CD14-positive monocyte (primary cell): Measurements from ENCODE around the gene SH2B3. TPM values are rescaled to one million over a fixed set of nuclear protein-coding genes. Genes with fewer than 3 reads are reported as not detected.

Source experiments
- DNase-seq, 3 donors: peaks; one replicate each; pipeline ENCODE4 v3.0.0-alpha.2; 2011 to 2022
- H2AFZ ChIP-seq: 2 replicates; pipeline ENCODE4 v1.6.0; 2012; ENCODE audit warnings: mild to moderate bottlenecking, low read depth, low read length, inconsistent platforms; ENCODE audit not compliant: insufficient read depth, poor library complexity, severe bottlenecking
- H3K27ac ChIP-seq, 2 donors: 1 replicate in 1 of 2; 2 replicates in 1 of 2; pipeline ENCODE4 v1.5.1; 2012 to 2013; ENCODE audit warnings: low read length in 2 of 2, control low read depth in 1 of 2, inconsistent platforms in 1 of 2, low read depth in 1 of 2, mild to moderate bottlenecking in 1 of 2
- H3K27me3 ChIP-seq, 2 donors: one replicate each; pipeline versions ENCODE4 v1.6.0 to v1.6.1; 2011 to 2013; ENCODE audit warnings: low read length in 2 of 2; ENCODE audit not compliant: control insufficient read depth in 2 of 2, insufficient read depth in 2 of 2
- H3K36me3 ChIP-seq, 2 donors: replicated peaks in 1 of 2; 1 replicate in 1 of 2; 2 replicates in 1 of 2; pipeline versions ENCODE4 v1.5.1 to v1.6.1; 2012 to 2013; ENCODE audit warnings: low read length in 2 of 2, control low read depth in 1 of 2, inconsistent platforms in 1 of 2, mild to moderate bottlenecking in 1 of 2; ENCODE audit not compliant: insufficient read depth in 2 of 2, control insufficient read depth in 1 of 2
- H3K4me1 ChIP-seq, 2 donors: 1 replicate in 1 of 2; 2 replicates in 1 of 2; pipeline versions ENCODE4 v1.5.1 to v1.6.1; 2012 to 2013; ENCODE audit warnings: low read length in 2 of 2, control low read depth in 1 of 2, inconsistent platforms in 1 of 2, mild to moderate bottlenecking in 1 of 2, moderate library complexity in 1 of 2; ENCODE audit not compliant: insufficient read depth in 2 of 2, control insufficient read depth in 1 of 2
- H3K4me2 ChIP-seq: replicated peaks from 2 replicates; pipeline ENCODE3; 2012; ENCODE audit warnings: low read length, moderate library complexity, mild to moderate bottlenecking; ENCODE audit not compliant: poor library complexity, severe bottlenecking; ENCODE audit errors: extremely low read depth
- H3K4me3 ChIP-seq, 3 experiments: fragments of 200-600 bp in 1 of 3; sonication (generic) in 1 of 3; replicated peaks in 1 of 3; 1 replicate in 2 of 3; 2 replicates in 1 of 3; pipeline ENCODE4 v1.5.1; 2011 to 2013; ENCODE audit warnings: low read length in 3 of 3, mild to moderate bottlenecking in 3 of 3, control low read depth in 2 of 3, low read depth in 2 of 3, inconsistent platforms in 1 of 3, moderate library complexity in 1 of 3
- H3K79me2 ChIP-seq: 2 replicates; pipeline ENCODE4 v1.6.0; 2012; ENCODE audit warnings: mild to moderate bottlenecking, control low read depth, inconsistent platforms, low read length, moderate library complexity; ENCODE audit not compliant: insufficient read depth
- H3K9ac ChIP-seq: 2 replicates; pipeline ENCODE4 v1.6.0; 2017; ENCODE audit warnings: low read length, mild to moderate bottlenecking; ENCODE audit not compliant: insufficient read depth, poor library complexity, severe bottlenecking
- H3K9me3 ChIP-seq, 2 donors: replicated peaks in 1 of 2; 1 replicate in 1 of 2; 2 replicates in 1 of 2; pipeline versions ENCODE4 v1.5.1 to v1.6.1; 2012 to 2013; ENCODE audit warnings: low read length in 2 of 2, control low read depth in 1 of 2; ENCODE audit not compliant: control insufficient read depth in 1 of 2, insufficient read depth in 1 of 2
- H4K20me1 ChIP-seq: 2 replicates; pipeline ENCODE4 v1.6.0; 2012; ENCODE audit warnings: mild to moderate bottlenecking, low read length, control low read depth, moderate library complexity; ENCODE audit not compliant: insufficient read depth
- H3K27ac Mint-ChIP-seq, 7 donors: one replicate each; pipeline ENCODE4 v1.8.0; 2020; ENCODE audit warnings: mild to moderate bottlenecking in 7 of 7, mixed read lengths in 7 of 7, moderate library complexity in 6 of 7, inconsistent platforms in 2 of 7
- H3K27me3 Mint-ChIP-seq, 3 donors: one replicate each; pipeline ENCODE4 v1.8.0; 2021 to 2022; ENCODE audit warnings: low read depth in 3 of 3, mild to moderate bottlenecking in 3 of 3, mixed read lengths in 3 of 3, moderate library complexity in 3 of 3, inconsistent platforms in 1 of 3
- H3K36me3 Mint-ChIP-seq, 2 donors: one replicate each; pipeline ENCODE4 v1.8.0; 2020; ENCODE audit warnings: mixed read lengths in 2 of 2, inconsistent platforms in 1 of 2, mild to moderate bottlenecking in 1 of 2
- H3K4me1 Mint-ChIP-seq: one replicate; pipeline ENCODE4 v1.8.0; 2020; ENCODE audit warnings: mild to moderate bottlenecking, mixed read lengths
- H3K4me3 Mint-ChIP-seq, 2 donors: one replicate each; pipeline ENCODE4 v1.8.0; 2020; ENCODE audit warnings: mild to moderate bottlenecking in 2 of 2, mixed read lengths in 2 of 2, moderate library complexity in 1 of 2
- H3K9me3 Mint-ChIP-seq, 7 donors: one replicate each; pipeline ENCODE4 v1.8.0; 2020 to 2022; ENCODE audit warnings: mixed read lengths in 7 of 7, mild to moderate bottlenecking in 6 of 7, moderate library complexity in 6 of 7, inconsistent platforms in 2 of 7
- WGBS: methylation state at CpG from one replicate; pipeline ENCODE4 v1.1.5; 2013; ENCODE audit warnings: missing lambda C conversion rate; ENCODE audit not compliant: insufficient coverage; 5-methylcytosine and 5-hydroxymethylcytosine counted together
- intact Hi-C, 2 donors: fragments of 100-400 bp; cut with micrococcal nuclease; formaldehyde crosslinking; loops; one replicate each; pipeline versions ENCODE4 v1.15.0 to v1.15.1; 2023
- polyA plus RNA-seq, 3 donors: library from polyadenylated mRNA; depleted of rRNA in 1 of 3; unstranded in 2 of 3; stranded (reverse) in 1 of 3; fragments of 300-500 nt in 2 of 3; fragments of >200 nt in 1 of 3; fragmentation: Illumina TruSeq in 2 of 3; gene quantifications; 1 replicate in 2 of 3; 2 replicates in 1 of 3; pipeline ENCODE4 v1.2.3, GENCODE V29; 2012 to 2021
- TF ChIP-seq, protein P1 (sequence below): fragments of 200-600 bp; IDR thresholded peaks from one replicate; pipeline ENCODE4 v1.8.0; 2022; ENCODE audit warnings: antibody characterized with exemption, mild to moderate bottlenecking

The SH2B3 gene
- polyA plus RNA-seq, 3 donors = 15.2 to 136 (median 33.5) TPM

DNA sequence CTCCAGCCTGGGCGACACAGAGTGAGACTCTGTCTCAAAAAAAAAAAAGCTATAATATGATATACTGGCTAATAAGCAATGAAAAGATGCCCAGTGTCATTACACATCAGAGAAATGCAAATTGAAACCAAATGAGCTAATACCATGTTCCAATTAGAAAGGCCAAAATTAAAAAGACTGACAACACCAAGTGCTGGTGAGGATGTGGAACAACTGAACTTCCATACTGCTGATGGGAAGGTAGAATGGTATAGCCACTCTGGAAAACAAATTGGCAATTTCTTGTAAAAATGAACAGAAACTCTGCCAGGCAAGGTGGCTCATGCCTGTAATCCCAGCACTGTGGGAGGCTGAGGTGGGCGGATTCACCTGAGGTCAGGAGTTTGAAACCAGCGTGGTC lies 28.3 kb upstream of the SH2B3 start:
- TF ChIP-seq, protein P1, sequence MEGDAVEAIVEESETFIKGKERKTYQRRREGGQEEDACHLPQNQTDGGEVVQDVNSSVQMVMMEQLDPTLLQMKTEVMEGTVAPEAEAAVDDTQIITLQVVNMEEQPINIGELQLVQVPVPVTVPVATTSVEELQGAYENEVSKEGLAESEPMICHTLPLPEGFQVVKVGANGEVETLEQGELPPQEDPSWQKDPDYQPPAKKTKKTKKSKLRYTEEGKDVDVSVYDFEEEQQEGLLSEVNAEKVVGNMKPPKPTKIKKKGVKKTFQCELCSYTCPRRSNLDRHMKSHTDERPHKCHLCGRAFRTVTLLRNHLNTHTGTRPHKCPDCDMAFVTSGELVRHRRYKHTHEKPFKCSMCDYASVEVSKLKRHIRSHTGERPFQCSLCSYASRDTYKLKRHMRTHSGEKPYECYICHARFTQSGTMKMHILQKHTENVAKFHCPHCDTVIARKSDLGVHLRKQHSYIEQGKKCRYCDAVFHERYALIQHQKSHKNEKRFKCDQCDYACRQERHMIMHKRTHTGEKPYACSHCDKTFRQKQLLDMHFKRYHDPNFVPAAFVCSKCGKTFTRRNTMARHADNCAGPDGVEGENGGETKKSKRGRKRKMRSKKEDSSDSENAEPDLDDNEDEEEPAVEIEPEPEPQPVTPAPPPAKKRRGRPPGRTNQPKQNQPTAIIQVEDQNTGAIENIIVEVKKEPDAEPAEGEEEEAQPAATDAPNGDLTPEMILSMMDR = no peak
- intact Hi-C loops = no loop called here
- Mint-ChIP-seq H3K4me3 (no peak overlapping the region), H3K4me1 (peaks cover 6% of the 10 kb centered on the region), H3K9me3 (peaks cover 9 to 21% (median 17%) of the 10 kb centered on the region in 7 donors), H3K27me3 (peaks cover 2 to 12% (median 3%) of the 10 kb centered on the region in 3 donors), H3K36me3 (peaks cover 13 to 28% of the 10 kb centered on the region in 2 donors), H3K27ac (no peak overlapping the region)
- Histone ChIP-seq H2AFZ (no peak overlapping the region), H3K27ac (no peak overlapping the region), H3K4me2 (no peak overlapping the region), H4K20me1 (no peaks in the 10 kb centered on the region), H3K9ac (no peak overlapping the region), H3K4me1 (peaks cover 0 to 9% of the 10 kb centered on the region in 2 donors), H3K9me3 (peaks cover 0 to 11% of the 10 kb centered on the region in 2 donors), H3K27me3 (no peaks in the 10 kb centered on the region), H3K79me2 (no peaks in the 10 kb centered on the region), H3K4me3 (no peak overlapping the region), H3K36me3 (no peaks in the 10 kb centered on the region)
- DNase-seq = no peak
- no CpG with 5 or more reads among the region's 3 CpGs for WGBS

DNA sequence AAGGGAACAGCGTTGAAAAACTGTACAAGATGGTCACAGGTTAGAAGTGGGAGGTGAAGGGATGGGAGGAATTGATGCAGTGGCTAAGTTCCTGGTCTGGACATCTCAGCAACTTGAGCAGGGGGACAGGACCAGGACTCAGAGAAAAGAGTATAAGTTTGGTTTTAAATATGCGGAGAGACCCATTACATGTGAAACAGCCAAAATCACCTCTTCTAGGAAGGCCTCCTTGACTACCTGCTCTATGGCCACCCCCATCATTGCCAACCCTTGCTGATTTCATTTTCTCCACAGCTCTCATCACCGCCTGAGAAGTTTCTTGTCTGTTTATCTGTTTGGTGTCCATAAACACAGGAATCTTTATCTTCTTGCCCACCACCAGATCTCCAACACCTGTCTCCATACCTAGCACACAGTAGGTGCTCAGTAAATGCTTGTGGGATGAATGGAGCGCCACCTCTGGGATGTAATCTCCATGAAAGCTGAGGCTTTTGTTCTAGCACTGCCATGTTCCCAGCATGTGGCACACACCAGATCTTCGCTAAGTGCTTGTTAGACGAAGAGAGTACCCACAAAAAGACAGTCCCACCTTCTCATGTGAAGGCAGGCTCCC lies 25.7 kb upstream of the SH2B3 start:
- H2AFZ ChIP-seq = no peak overlapping the region
- peaks cover 6% of the 10 kb centered on the region for H3K4me1 Mint-ChIP-seq
- no peaks in the 10 kb centered on the region for H4K20me1 ChIP-seq
- no peak overlapping the region for H3K4me3 ChIP-seq
- H3K27me3 ChIP-seq = no peaks in the 10 kb centered on the region
- peaks cover 0 to 9% of the 10 kb centered on the region in 2 donors for H3K4me1 ChIP-seq
- no peak overlapping the region for H3K9ac ChIP-seq
- 96% methylated on average over 2 of the region's 6 CpGs for WGBS
- no peak overlapping the region for H3K4me2 ChIP-seq
- intact Hi-C loops = no loop called here
- no peaks in the 10 kb centered on the region for H3K79me2 ChIP-seq
- H3K36me3 ChIP-seq = no peaks in the 10 kb centered on the region
- H3K4me3 Mint-ChIP-seq = no peak overlapping the region
- no peak overlapping the region for H3K27ac Mint-ChIP-seq
- peaks cover 4 to 10% of the 10 kb centered on the region in 2 donors for H3K36me3 Mint-ChIP-seq
- H3K9me3 Mint-ChIP-seq = peaks cover 0 to 7% (median 6%) of the 10 kb centered on the region in 7 donors
- no peak for DNase-seq
- TF ChIP-seq, protein P1 = no peak
- no peak overlapping the region for H3K27ac ChIP-seq
- H3K9me3 ChIP-seq = peaks cover 0 to 3% of the 10 kb centered on the region in 2 donors
- peaks cover 1 to 16% (median 9%) of the 10 kb centered on the region in 3 donors for H3K27me3 Mint-ChIP-seq
